LNCaP clone FGC (cell line): ENCODE measurements around the gene SCAF8.
A peak's percentile ranks its signal among the peaks of the same experiment; 100 is the strongest.

Experiments used
- DNase-seq: peaks from one replicate; pipeline ENCODE4 v3.0.0-alpha.2; 2011; ENCODE audit warnings: low read depth
- H3K4me3 ChIP-seq: 2 replicates; pipeline ENCODE4 v1.5.1; 2011; ENCODE audit warnings: mild to moderate bottlenecking, low read depth, low read length, control low read depth
- CTCF ChIP-seq: IDR thresholded peaks from 2 replicates; pipeline ENCODE4 v1.5.1; 2012; ENCODE audit warnings: mild to moderate bottlenecking; ENCODE audit not compliant: control insufficient read depth, insufficient read depth; ENCODE audit errors: extremely low read depth

Gene SCAF8

GRCh38 chr6:154865291-154865690, 132.1 kb downstream of the SCAF8 start:
- DNase-seq = no peak
- TF ChIP-seq CTCF = no peak

GRCh38 chr6:154868143-154868594, 135.0 kb downstream of the SCAF8 start:
- TF ChIP-seq CTCF = peak; percentile 62

More at GRCh38 chr6:154865291-154865690, 132.1 kb downstream of the SCAF8 start:
- H3K4me3 ChIP-seq = no peak overlapping the region

GRCh38 chr6:154872542-154873114, 139.4 kb downstream of the SCAF8 start:
- H3K4me3 ChIP-seq = no peak overlapping the region
- no peak for DNase-seq
- no peak for TF ChIP-seq CTCF

More at GRCh38 chr6:154868143-154868594, 135.0 kb downstream of the SCAF8 start:
- H3K4me3 ChIP-seq = no peak overlapping the region
- no peak for DNase-seq

GRCh38 chr6:154873546-154873945, 140.3 kb downstream of the SCAF8 start:
- TF ChIP-seq CTCF = no peak
- DNase-seq = no peak
- no peak overlapping the region for H3K4me3 ChIP-seq

GRCh38 chr6:154874773-154875592, 141.8 kb downstream of the SCAF8 start:
- DNase-seq = no peak
- no peak for TF ChIP-seq CTCF
- no peak overlapping the region for H3K4me3 ChIP-seq

GRCh38 chr6:154876486-154877280, 143.5 kb downstream of the SCAF8 start:
- TF ChIP-seq CTCF = no peak
- H3K4me3 ChIP-seq = no peak overlapping the region
- no peak for DNase-seq
